K562 (cell line): ENCODE data around the gene ATL3. TPM values are rescaled to one million over a fixed set of nuclear protein-coding genes. Genes with fewer than 3 reads are reported as not detected.

Experiments
- ATAC-seq: fragments of 200-7000 bp; cut with Tn5 transposase; 3 replicates; pipeline ENCODE4 v1.9.1; 2020; ENCODE audit warnings: moderate library complexity
- BruUV-seq: library from RNA; stranded (reverse); fragments of 400-500 nt; replicated peaks from 2 replicates; lab custom pipeline; 2021; lab: Mats Ljungman, UMichigan
- CTCF ChIA-PET: fragments of 300-600 bp; formaldehyde crosslinking; extraction: SDS; loops from one replicate; lab custom pipeline; 2021; ENCODE audit warnings: low intra/inter-chr PET ratio; lab: Yijun Ruan, JAX
- POLR2A ChIA-PET: fragments of 300-600, 350-650 bp; sonication (Branson Sonifier 250); formaldehyde crosslinking; extraction: SDS; loops from one replicate; lab custom pipeline; 2021; ENCODE audit warnings: antibody characterized with exemption, inconsistent platforms; lab: Yijun Ruan, JAX
- DNase-seq, 4 experiments: peaks; one replicate each; pipeline versions ENCODE4 v3.0.0 to v3.0.0-alpha.2; 2011 to 2018; ENCODE audit warnings: low spot score in 3 of 4, mixed read lengths in 3 of 4; ENCODE audit errors: extremely low read depth in 1 of 4
- FAIRE-seq: peaks from 2 replicates; lab custom pipeline; 2011; peaks lifted over from hg19 to GRCh38; lab: Jason Lieb, UNC
- H2AFZ ChIP-seq: 2 replicates; pipeline ENCODE4 v1.6.0; 2011; ENCODE audit warnings: low read depth, low read length, control low read depth, inconsistent platforms
- H3K27ac ChIP-seq: fragments of 200-600 bp; 3 replicates; pipeline ENCODE4 v1.8.0; 2011; ENCODE audit warnings: low read depth, mild to moderate bottlenecking, control low read depth, inconsistent platforms, low read length, moderate library complexity, mixed read lengths; ENCODE audit errors: extremely low read depth
- H3K27me3 ChIP-seq, 2 experiments: fragments of 300-600 bp in 1 of 2; 2 replicates in 1 of 2; 3 replicates in 1 of 2; pipeline versions ENCODE4 v1.6.0 to v1.8.0; 2011; ENCODE audit warnings: inconsistent platforms in 2 of 2, low read length in 2 of 2, mild to moderate bottlenecking in 1 of 2, mixed read lengths in 1 of 2, moderate library complexity in 1 of 2; ENCODE audit not compliant: control insufficient read depth in 2 of 2, insufficient read depth in 2 of 2
- H3K36me3 ChIP-seq: fragments of 300-600 bp; 3 replicates; pipeline ENCODE4 v1.8.0; 2011; ENCODE audit warnings: mild to moderate bottlenecking, low read length, inconsistent platforms; ENCODE audit not compliant: control insufficient read depth, insufficient read depth
- H3K4me1 ChIP-seq, 2 experiments: fragments of 200-600 bp in 1 of 2; replicated peaks in 1 of 2; 2 replicates in 1 of 2; 3 replicates in 1 of 2; pipeline versions ENCODE4 v1.5.1 to v1.8.0; 2011; ENCODE audit warnings: inconsistent platforms in 2 of 2, low read length in 2 of 2, mild to moderate bottlenecking in 1 of 2, mixed read lengths in 1 of 2, moderate library complexity in 1 of 2; ENCODE audit not compliant: control insufficient read depth in 2 of 2, insufficient read depth in 2 of 2
- H3K4me2 ChIP-seq: 2 replicates; pipeline ENCODE4 v1.6.1; 2011; ENCODE audit warnings: low read length, control low read depth, inconsistent platforms, mixed read lengths; ENCODE audit not compliant: insufficient read depth
- H3K4me3 ChIP-seq: fragments of 200-600 bp; sonication (generic), shearing (Covaris generic); 2 replicates; pipeline ENCODE4 v1.5.1; 2016; ENCODE audit warnings: control low read depth, inconsistent platforms
- H3K79me2 ChIP-seq: fragments of 200-600 bp; 3 replicates; pipeline ENCODE4 v1.8.0; 2011; ENCODE audit warnings: low read length, inconsistent platforms; ENCODE audit not compliant: control insufficient read depth, insufficient read depth
- H3K9ac ChIP-seq, 2 experiments: 2 replicates each; pipeline versions ENCODE4 v1.6.0 to v1.6.1; 2011; ENCODE audit warnings: low read depth in 2 of 2, low read length in 2 of 2, control low read depth in 1 of 2, inconsistent platforms in 1 of 2, mild to moderate bottlenecking in 1 of 2, mixed read lengths in 1 of 2; ENCODE audit not compliant: insufficient read depth in 1 of 2
- H3K9me1 ChIP-seq: one replicate; pipeline ENCODE4 v1.6.0; 2011; ENCODE audit warnings: inconsistent platforms, mild to moderate bottlenecking, low read length, moderate library complexity; ENCODE audit not compliant: control insufficient read depth, insufficient read depth
- H3K9me3 ChIP-seq: replicated peaks from 2 replicates; pipeline ENCODE4 v1.5.1; 2011; ENCODE audit warnings: low read depth, low read length, inconsistent platforms; ENCODE audit not compliant: control insufficient read depth, insufficient read depth
- H4K20me1 ChIP-seq: replicated peaks from 2 replicates; pipeline ENCODE4 v1.6.1; 2011; ENCODE audit warnings: low read length, inconsistent platforms, mixed read lengths; ENCODE audit not compliant: control insufficient read depth, insufficient read depth
- ARID4B ChIP-seq: sonication (generic); formaldehyde crosslinking; IDR thresholded peaks from 2 replicates; pipeline ENCODE4 v1.8.0; 2022; ENCODE audit warnings: mild to moderate bottlenecking, missing genetic modification reagents
- DPF2 ChIP-seq: fragments of 450-650 bp; IDR thresholded peaks from 2 replicates; pipeline ENCODE4 v1.6.1; 2016
- EGR1 ChIP-seq: fragments of 450-650 bp; conservative IDR thresholded peaks from 2 replicates; pipeline ENCODE4 v1.6.1; 2017; ENCODE audit warnings: mild to moderate bottlenecking
- NCOR1 ChIP-seq: fragments of 450-650 bp; IDR thresholded peaks from 2 replicates; pipeline ENCODE4 v1.6.1; 2016; ENCODE audit warnings: mild to moderate bottlenecking, moderate library complexity
- NFIC ChIP-seq: fragments of 450-650 bp; IDR thresholded peaks from 2 replicates; pipeline ENCODE4 v1.6.1; 2017; ENCODE audit warnings: mild to moderate bottlenecking, inconsistent platforms
- RCOR1 ChIP-seq, 2 experiments: IDR thresholded peaks; 2 replicates each; pipeline ENCODE4 v1.6.1; 2012; ENCODE audit warnings: low read depth in 2 of 2, low read length in 2 of 2, borderline replicate concordance in 1 of 2, improper control_type of control experiment in 1 of 2
- RREB1 ChIP-seq: fragments of 250-450 bp; sonication (Bioruptor Pico); IDR thresholded peaks from 2 replicates; pipeline ENCODE4 v1.4.0; 2020
- TEAD4 ChIP-seq, 2 experiments: sonication (generic) in 1 of 2; formaldehyde crosslinking in 1 of 2; IDR thresholded peaks; 2 replicates each; pipeline versions ENCODE4 v1.6.1 to v1.8.0; 2012 to 2022; ENCODE audit warnings: borderline replicate concordance in 1 of 2, inconsistent platforms in 1 of 2, low read length in 1 of 2, mild to moderate bottlenecking in 1 of 2, missing genetic modification reagents in 1 of 2
- VEZF1 ChIP-seq: fragments of 200-800 bp; sonication (Bioruptor generic); IDR thresholded peaks from 2 replicates; pipeline ENCODE4 v1.6.1; 2017; ENCODE audit warnings: missing genetic modification characterization, missing compliant biosample characterization
- WGBS: fragments of 100-300 bp; shearing (Covaris generic); methylation state at CpG from one replicate; pipeline ENCODE4 v1.1.6; 2016; ENCODE audit warnings: low coverage, mixed read lengths; ENCODE audit not compliant: insufficient coverage; ENCODE audit errors: missing lambda C conversion rate; 5-methylcytosine and 5-hydroxymethylcytosine counted together
- in situ Hi-C: fragments of 300-500 bp; cut with MboI; formaldehyde crosslinking; loops from 4 replicates; pipeline ENCODE4 v1.15.0; 2018; ENCODE audit warnings: inconsistent platforms, mixed read lengths
- intact Hi-C: fragments of 100-400 bp; cut with micrococcal nuclease; formaldehyde crosslinking; loops from 2 replicates; pipeline ENCODE4 v1.14.2; 2022
- polyA plus RNA-seq, 8 experiments: library from polyadenylated mRNA; depleted of rRNA in 4 of 8; stranded (reverse) in 5 of 8; unstranded in 3 of 8; fragments of >200 nt; fragmentation: Nextera tagmentation in 2 of 8; fragmentation: Illumina TruSeq in 1 of 8; extraction: Ambion mirVana in 2 of 8; extraction: Trizol in 1 of 8; gene quantifications; 2 replicates each; pipeline versions ENCODE4 v1.2.1 to v1.2.3, GENCODE V29; 2011 to 2014; ENCODE audit warnings: inconsistent platforms in 1 of 8, missing spikeins in 1 of 8
- total RNA-seq, 7 experiments: library from RNA; depleted of rRNA in 6 of 7; stranded (reverse); fragments of >200 nt in 6 of 7; fragmentation: Illumina TruSeq in 2 of 7; extraction: Trizol in 2 of 7; gene quantifications; 2 replicates each; pipeline versions ENCODE4 v1.2.1 to v1.2.3, GENCODE V29; 2011 to 2021; ENCODE audit warnings: low replicate concordance in 1 of 7

ATL3 gene
- total and polyA plus RNA-seq, 9 of the 15 experiments (the other 6 are each of a cell fraction or from before 2014, with no cell fraction given) = 18.2 to 39.8 (median 23.9) TPM

GRCh38 chr11:63614136-63614671 is 57.0 kb downstream of the ATL3 start, which contains the start of gene PLAAT3:
TSS of gene PLAAT3 (minus strand) at chr11:63614433. CDS start at chr11:63614014, 419 bp downstream.
- Histone ChIP-seq H4K20me1 (no peaks in the 10 kb centered on the region), H3K9me1 (no peaks in the 10 kb centered on the region), H3K4me3 (peak within 1 kb of the TSS; percentile 44), H3K27ac (no peak within 1 kb of the TSS), H2AFZ (peak within 1 kb of the TSS; percentile 74), H3K79me2 (no peaks in the 10 kb centered on the region), H3K36me3 (no peaks in the 10 kb centered on the region), H3K9ac (peak within 1 kb of the TSS in 1 of 2 experiments; percentile 91; a peak in 2 of 4 replicates), H3K4me1 (peaks cover 8 to 15% of the 10 kb centered on the region in 2 experiments; a peak in 3 of 5 replicates), H3K27me3 (peaks cover 3 to 15% of the 10 kb centered on the region in 2 experiments; a peak in 3 of 5 replicates), H3K9me3 (no peaks in the 10 kb centered on the region), H3K4me2 (peak within 1 kb of the TSS; percentile 69)
- WGBS = 0% methylated on average over 27 of the region's 53 CpGs
- ATAC-seq (peak; percentile 95), FAIRE-seq (peak; percentile 79), DNase-seq (peak; percentile 87 to 92 (median 88))
- no TSS peak for BruUV-seq
- in situ Hi-C loops = no loop called here
- intact Hi-C loops = no loop called here
- POLR2A ChIA-PET = interaction anchor here (0.6 kb wide), 2 partner anchors 31 to 100 kb away, joined by 3 read pairs; no protein-coding TSS in a partner anchor
- CTCF ChIA-PET = no interaction called here
- TF ChIP-seq TEAD4 (IDR thresholded peaks at IDR 0.05; ENCODE audit: low read length) = peak; percentile 69; the same call in 1 of the 2 replicates
- TF ChIP-seq TEAD4 (CRISPR knock-in tag; IDR thresholded peaks at IDR 0.05; ENCODE audit: borderline replicate concordance) = no peak
- 0 out of 2 replicates have a peak, but pooled peaks have one; percentile 14 for TF ChIP-seq RREB1
- TF ChIP-seq EGR1 = peak; percentile 44
- TF ChIP-seq RCOR1 (IDR thresholded peaks at IDR 0.05; ENCODE audit: borderline replicate concordance in 1 of 2, low read depth in 2 of 2, low read length in 2 of 2) = peak in 1 of 2 experiments; percentile 94; a peak in 2 of 4 replicates
- TF ChIP-seq VEZF1 (CRISPR knock-in tag) = peak; percentile 60; the same call in 1 of the 2 replicates
- TF ChIP-seq NFIC = peak; percentile 16; the same call in 1 of the 2 replicates
- peak; percentile 47 for TF ChIP-seq NCOR1
- TF ChIP-seq DPF2 = 0 out of 2 replicates have a peak, but pooled peaks have one; percentile 28
- TF ChIP-seq ARID4B (CRISPR knock-in tag) = 0 out of 2 replicates have a peak, but pooled peaks have one; percentile 11
